Measurements from ENCODE around the gene CDK14.

GRCh38 chr7:90625562-90625961 is 29.4 kb downstream of the CDK14 start:
- no peak for TF ChIP-seq FOXA1 (IDR thresholded peaks at IDR 0.05)
- no peak for TF ChIP-seq CTCF (IDR thresholded peaks at IDR 0.05; ENCODE audit: low read depth, low read length, missing input control)
- TF ChIP-seq SP1 (IDR thresholded peaks at IDR 0.05) = no peak
